Measurements from ENCODE around the gene RNF217. TPM values are rescaled to one million over a fixed set of nuclear protein-coding genes. Genes with fewer than 3 reads are reported as not detected.

The RNF217 gene
- polyA plus RNA-seq, 1 donor (not counting 4 experiments of a cell fraction or from before 2014, with no cell fraction given): 44.0 TPM

GRCh38 chr6:125116710-125117109 lies 154.5 kb downstream of the RNF217 start:
- no peak overlapping the region for H2AFZ ChIP-seq (ENCODE audit: control insufficient read depth, low read length)
- dilution Hi-C loops (cut with MboI; ENCODE audit: extremely low pct_ligation_motif_present, low sequenced_read_pairs): no loop called here
- DNase-seq (ENCODE audit: low read depth, low spot score) (no peak), FAIRE-seq (no peak)
- H3K9ac ChIP-seq (ENCODE audit: control insufficient read depth, extremely low read depth, insufficient read depth, low read length): no peak overlapping the region
- H3K4me3 ChIP-seq (ENCODE audit: control insufficient read depth in 2 of 3, extremely low read depth in 1 of 3, insufficient read depth in 2 of 3, low read depth in 1 of 3, low read length in 3 of 3): no peak overlapping the region
- H3K9me3 ChIP-seq (ENCODE audit: control insufficient read depth, low read depth, low read length): peaks cover 4% of the 10 kb centered on the region
- no peaks in the 10 kb centered on the region for H4K20me1 ChIP-seq (ENCODE audit: control insufficient read depth, extremely low read depth, insufficient read depth, low read length)
- peaks cover 6% of the 10 kb centered on the region for H3K4me1 ChIP-seq (ENCODE audit: control insufficient read depth, extremely low read depth, insufficient read depth, low read length)
- H3K4me2 ChIP-seq (ENCODE audit: control insufficient read depth, extremely low read depth, insufficient read depth, low read depth, low read length): no peak overlapping the region
- H3K9me1 ChIP-seq (ENCODE audit: control insufficient read depth, extremely low read depth, insufficient read depth, low read length): no peaks in the 10 kb centered on the region
- no peaks in the 10 kb centered on the region for H3K27me3 ChIP-seq (ENCODE audit: control insufficient read depth, extremely low read depth, insufficient read depth, low read length)
- H3K79me2 ChIP-seq (ENCODE audit: control insufficient read depth, insufficient read depth, low read length): no peaks in the 10 kb centered on the region
- TF ChIP-seq CTCF (optimal IDR thresholded peaks at IDR 0.05 in 1 of 3, IDR thresholded peaks at IDR 0.05 in 1 of 3, conservative IDR thresholded peaks at IDR 0.05 in 1 of 3; ENCODE audit: extremely low read depth in 1 of 3, insufficient read depth in 2 of 3, low read length in 3 of 3) (no peak), EZH2 (IDR thresholded peaks at IDR 0.05; ENCODE audit: low read length) (no peak)
- H3K36me3 ChIP-seq (ENCODE audit: control insufficient read depth in 2 of 2, extremely low read depth in 1 of 2, insufficient read depth in 2 of 2, low read length in 2 of 2): no peaks in the 10 kb centered on the region
- no peak overlapping the region for H3K27ac ChIP-seq (ENCODE audit: control insufficient read depth, insufficient read depth, low read length)

GRCh38 chr6:125117818-125118217 lies 155.6 kb downstream of the RNF217 start:
- Histone ChIP-seq H3K79me2 (ENCODE audit: control insufficient read depth, insufficient read depth, low read length) (no peaks in the 10 kb centered on the region), H3K27me3 (ENCODE audit: control insufficient read depth, extremely low read depth, insufficient read depth, low read length) (no peaks in the 10 kb centered on the region), H3K4me2 (ENCODE audit: control insufficient read depth, extremely low read depth, insufficient read depth, low read depth, low read length) (no peak overlapping the region), H3K36me3 (ENCODE audit: control insufficient read depth in 2 of 2, extremely low read depth in 1 of 2, insufficient read depth in 2 of 2, low read length in 2 of 2) (no peaks in the 10 kb centered on the region), H3K9ac (ENCODE audit: control insufficient read depth, extremely low read depth, insufficient read depth, low read length) (no peak overlapping the region), H2AFZ (ENCODE audit: control insufficient read depth, low read length) (no peak overlapping the region), H3K27ac (ENCODE audit: control insufficient read depth, insufficient read depth, low read length) (no peak overlapping the region), H3K9me1 (ENCODE audit: control insufficient read depth, extremely low read depth, insufficient read depth, low read length) (no peaks in the 10 kb centered on the region), H3K4me1 (ENCODE audit: control insufficient read depth, extremely low read depth, insufficient read depth, low read length) (peaks cover 6% of the 10 kb centered on the region), H3K9me3 (ENCODE audit: control insufficient read depth, low read depth, low read length) (peaks cover 1% of the 10 kb centered on the region), H3K4me3 (ENCODE audit: control insufficient read depth in 2 of 3, extremely low read depth in 1 of 3, insufficient read depth in 2 of 3, low read depth in 1 of 3, low read length in 3 of 3) (no peak overlapping the region), H4K20me1 (ENCODE audit: control insufficient read depth, extremely low read depth, insufficient read depth, low read length) (no peaks in the 10 kb centered on the region)
- peak; percentile 54 for DNase-seq (ENCODE audit: low read depth, low spot score)
- FAIRE-seq: peak; percentile 96
- dilution Hi-C loops (cut with MboI; ENCODE audit: extremely low pct_ligation_motif_present, low sequenced_read_pairs): no loop called here
- TF ChIP-seq CTCF (optimal IDR thresholded peaks at IDR 0.05 in 1 of 3, IDR thresholded peaks at IDR 0.05 in 1 of 3, conservative IDR thresholded peaks at IDR 0.05 in 1 of 3; ENCODE audit: extremely low read depth in 1 of 3, insufficient read depth in 2 of 3, low read length in 3 of 3) (no peak), EZH2 (IDR thresholded peaks at IDR 0.05; ENCODE audit: low read length) (no peak)
